ENCODE data around the gene RDX.

RDX gene

DNA sequence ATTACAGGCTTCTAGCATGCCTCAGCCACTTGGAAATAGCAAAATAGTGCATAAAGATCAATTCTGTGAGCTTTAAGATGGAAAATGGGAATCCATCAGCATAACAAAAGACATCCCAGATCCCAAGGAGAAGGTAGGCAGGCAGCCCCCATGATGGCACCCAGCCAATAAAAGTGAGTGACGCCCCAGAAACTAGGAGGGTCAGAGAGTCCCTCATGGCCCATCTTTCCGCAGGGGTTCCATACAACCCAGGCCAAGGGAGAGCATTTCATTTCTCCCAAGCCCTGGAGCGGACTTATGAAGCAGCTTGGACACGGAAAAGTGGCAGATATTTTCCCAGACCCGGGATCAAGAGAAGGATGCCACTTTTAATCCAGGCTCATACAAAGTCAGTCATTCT is 110.0 kb downstream of the RDX start:
- TF ChIP-seq, protein P1, sequence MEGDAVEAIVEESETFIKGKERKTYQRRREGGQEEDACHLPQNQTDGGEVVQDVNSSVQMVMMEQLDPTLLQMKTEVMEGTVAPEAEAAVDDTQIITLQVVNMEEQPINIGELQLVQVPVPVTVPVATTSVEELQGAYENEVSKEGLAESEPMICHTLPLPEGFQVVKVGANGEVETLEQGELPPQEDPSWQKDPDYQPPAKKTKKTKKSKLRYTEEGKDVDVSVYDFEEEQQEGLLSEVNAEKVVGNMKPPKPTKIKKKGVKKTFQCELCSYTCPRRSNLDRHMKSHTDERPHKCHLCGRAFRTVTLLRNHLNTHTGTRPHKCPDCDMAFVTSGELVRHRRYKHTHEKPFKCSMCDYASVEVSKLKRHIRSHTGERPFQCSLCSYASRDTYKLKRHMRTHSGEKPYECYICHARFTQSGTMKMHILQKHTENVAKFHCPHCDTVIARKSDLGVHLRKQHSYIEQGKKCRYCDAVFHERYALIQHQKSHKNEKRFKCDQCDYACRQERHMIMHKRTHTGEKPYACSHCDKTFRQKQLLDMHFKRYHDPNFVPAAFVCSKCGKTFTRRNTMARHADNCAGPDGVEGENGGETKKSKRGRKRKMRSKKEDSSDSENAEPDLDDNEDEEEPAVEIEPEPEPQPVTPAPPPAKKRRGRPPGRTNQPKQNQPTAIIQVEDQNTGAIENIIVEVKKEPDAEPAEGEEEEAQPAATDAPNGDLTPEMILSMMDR (IDR thresholded peaks at IDR 0.05), result no peak
- no peak for TF ChIP-seq ZFX (IDR thresholded peaks at IDR 0.05; ENCODE audit: borderline replicate concordance)
- no peak overlapping the region for H3K27ac ChIP-seq

DNA sequence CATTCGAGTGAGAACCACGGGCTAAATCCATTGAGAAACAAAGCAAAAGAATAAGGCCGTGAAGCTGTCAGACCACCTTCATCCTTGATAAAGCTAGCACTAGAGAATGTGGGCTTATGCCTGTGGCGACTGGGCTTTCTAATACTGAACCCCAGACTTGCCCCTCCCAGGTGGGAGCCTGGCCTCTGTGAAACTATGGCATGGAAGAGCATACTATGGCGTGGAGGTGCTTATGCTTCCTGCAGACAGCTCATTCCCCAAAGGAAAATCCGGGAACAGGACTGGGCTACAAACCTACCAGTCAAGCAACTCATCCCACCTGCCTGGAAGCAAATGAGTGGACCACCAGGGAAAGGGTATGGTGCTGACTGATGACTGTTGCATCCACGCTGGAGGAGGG is 110.8 kb downstream of the RDX start:
- H3K27ac ChIP-seq, result no peak overlapping the region
- no peak for TF ChIP-seq ZFX (IDR thresholded peaks at IDR 0.05; ENCODE audit: borderline replicate concordance)
- TF ChIP-seq, protein P1 (IDR thresholded peaks at IDR 0.05), result no peak

- TF ChIP-seq, protein P1 (IDR thresholded peaks at IDR 0.05), result no peak
- no peak for TF ChIP-seq ZFX (IDR thresholded peaks at IDR 0.05; ENCODE audit: borderline replicate concordance)
- H3K27ac ChIP-seq, result no peak overlapping the region
Measured at GRCh38 chr11:110185121-110185591, 111.3 kb downstream of the RDX start.

DNA sequence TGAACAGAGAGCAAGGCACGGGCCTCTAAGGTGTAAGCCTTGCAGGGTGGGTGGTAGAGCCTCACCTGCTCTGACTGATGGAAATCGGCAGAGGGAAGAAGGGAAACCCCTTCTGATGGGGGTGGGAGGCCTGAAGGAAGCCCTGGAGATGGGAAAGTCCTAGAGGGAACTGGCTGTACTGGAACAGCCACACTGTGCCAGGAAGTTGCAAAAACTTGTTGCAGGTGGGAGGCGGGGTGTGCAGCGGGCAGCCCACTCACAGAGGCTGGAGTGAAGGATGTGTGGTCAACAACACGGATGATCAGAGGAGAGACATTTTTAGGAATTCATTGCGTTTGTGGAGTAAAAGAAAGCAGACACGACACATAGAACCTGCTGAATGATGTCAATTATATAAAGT is 112.0 kb downstream of the RDX start:
- TF ChIP-seq, protein P1 (IDR thresholded peaks at IDR 0.05), result no peak
- TF ChIP-seq ZFX (IDR thresholded peaks at IDR 0.05; ENCODE audit: borderline replicate concordance), result no peak
- H3K27ac ChIP-seq, result no peak overlapping the region

DNA sequence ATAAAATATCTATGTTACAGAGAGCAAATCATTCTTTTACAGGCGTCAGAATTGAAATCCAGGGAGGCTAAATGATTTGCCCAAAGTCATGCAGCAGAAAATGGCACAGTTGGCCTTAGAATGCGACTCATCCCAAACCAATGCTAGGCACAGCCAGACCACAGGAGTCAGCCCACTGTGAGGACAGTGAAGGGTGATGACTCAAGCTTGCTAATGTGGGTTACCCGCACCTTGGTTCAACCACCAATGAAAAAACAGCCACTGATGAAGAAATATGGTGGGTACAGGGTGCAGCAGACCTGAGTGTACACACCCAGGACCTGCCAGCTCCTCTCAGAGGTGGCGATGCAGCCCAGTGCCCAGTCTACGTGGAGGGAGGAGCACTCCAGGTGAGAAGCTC is 113.5 kb downstream of the RDX start:
- TF ChIP-seq ZFX (IDR thresholded peaks at IDR 0.05; ENCODE audit: borderline replicate concordance), result no peak
- TF ChIP-seq, protein P1 (IDR thresholded peaks at IDR 0.05), result no peak
- H3K27ac ChIP-seq, result no peak overlapping the region

DNA sequence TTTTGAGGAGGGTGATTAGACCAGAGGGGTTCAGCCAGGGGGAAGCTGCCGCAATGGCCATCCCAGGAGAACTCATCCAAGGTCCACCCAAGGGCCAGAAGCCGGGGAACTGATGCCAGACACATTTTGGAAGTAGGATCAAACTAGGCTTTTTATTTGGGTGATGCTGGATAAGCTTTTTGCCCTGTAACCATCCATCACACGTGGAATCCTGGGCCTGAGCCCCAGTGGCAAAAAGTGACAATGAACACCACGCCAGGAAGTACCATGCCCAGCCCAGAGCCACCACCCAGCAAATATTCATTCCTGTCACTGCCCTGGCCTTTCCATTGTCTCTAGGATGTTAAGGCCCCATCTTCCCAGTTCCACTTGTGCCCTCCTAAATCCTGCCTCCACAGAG is 117.3 kb downstream of the RDX start:
- no peak overlapping the region for H3K27ac ChIP-seq
- no peak for TF ChIP-seq ZFX (IDR thresholded peaks at IDR 0.05; ENCODE audit: borderline replicate concordance)
- TF ChIP-seq, protein P1 (IDR thresholded peaks at IDR 0.05), result no peak

DNA sequence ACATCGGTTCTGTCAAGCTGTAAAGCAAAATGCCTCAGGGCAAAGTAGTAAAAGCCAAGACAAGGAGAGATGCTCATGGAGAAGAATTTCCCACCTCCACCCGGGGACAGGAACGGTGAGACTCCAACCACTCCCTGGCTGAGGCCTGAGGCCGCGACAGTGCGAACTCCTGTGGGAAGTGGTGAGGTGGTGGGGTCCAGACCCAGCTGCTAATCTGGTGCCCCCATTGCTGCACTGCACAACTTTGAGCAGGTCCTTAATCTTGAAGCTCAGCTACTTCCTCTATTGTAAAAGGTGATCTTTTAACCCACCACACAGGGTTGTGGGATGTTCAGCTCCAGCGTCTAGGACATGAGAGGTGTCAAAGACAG is 119.3 kb downstream of the RDX start:
- no peak overlapping the region for H3K27ac ChIP-seq

More for the DNA sequence above, 119.3 kb downstream of the RDX start:
- no peak for TF ChIP-seq ZFX (IDR thresholded peaks at IDR 0.05; ENCODE audit: borderline replicate concordance)
- TF ChIP-seq, protein P1 (IDR thresholded peaks at IDR 0.05), result no peak
